Naive thymus-derived CD4-positive, alpha-beta T cell (primary cell): ENCODE results near the gene LTC4S. TPM values are rescaled to one million over a fixed set of nuclear protein-coding genes. Genes with fewer than 3 reads are reported as not detected.

Experiments
- ATAC-seq: fragments of 150-1000 bp; cut with Tn5 transposase; 2 replicates; pipeline ENCODE4 v1.10.0; 2021; ENCODE audit warnings: mild to moderate bottlenecking, moderate library complexity
- CTCF ChIA-PET: fragments of 350-600 bp; sonication (Branson Sonifier 250); formaldehyde crosslinking; loops from one replicate; lab custom pipeline; 2021; ENCODE audit warnings: antibody characterized with exemption; lab: Charles Lee
- POLR2A ChIA-PET: fragments of 350-600 bp; sonication (Branson Sonifier 250); formaldehyde crosslinking; loops from one replicate; lab custom pipeline; 2021; ENCODE audit warnings: antibody characterized with exemption, inconsistent platforms; lab: Charles Lee
- DNase-seq, 9 donors: peaks; one replicate each; pipeline versions ENCODE4 v3.0.0 to v3.0.0-alpha.2; 2020 to 2022; ENCODE audit warnings: mixed read lengths in 1 of 9
- H3K27ac ChIP-seq: one replicate; pipeline ENCODE4 v1.7.0; 2013; ENCODE audit warnings: mild to moderate bottlenecking, low read depth, low read length, moderate library complexity
- H3K27me3 ChIP-seq, 2 donors: one replicate each; pipeline ENCODE4 v1.7.0; 2013; ENCODE audit warnings: low read length in 2 of 2, mild to moderate bottlenecking in 2 of 2, moderate library complexity in 2 of 2; ENCODE audit not compliant: control insufficient read depth in 2 of 2, insufficient read depth in 2 of 2
- H3K36me3 ChIP-seq, 3 experiments: 1 replicate in 2 of 3; 2 replicates in 1 of 3; pipeline ENCODE4 v1.7.0; 2013; ENCODE audit warnings: low read length in 3 of 3, mild to moderate bottlenecking in 3 of 3, moderate library complexity in 1 of 3; ENCODE audit not compliant: insufficient read depth in 3 of 3, control insufficient read depth in 2 of 3
- H3K4me1 ChIP-seq, 2 donors: one replicate each; pipeline ENCODE4 v1.7.0; 2013; ENCODE audit warnings: low read length in 2 of 2, mild to moderate bottlenecking in 2 of 2, moderate library complexity in 1 of 2; ENCODE audit not compliant: control insufficient read depth in 2 of 2, insufficient read depth in 2 of 2
- H3K4me3 ChIP-seq: 2 replicates; pipeline ENCODE4 v1.7.0; 2013; ENCODE audit warnings: mild to moderate bottlenecking, low read length
- H3K9me3 ChIP-seq, 3 experiments: 1 replicate in 2 of 3; 2 replicates in 1 of 3; pipeline ENCODE4 v1.7.0; 2013; ENCODE audit warnings: low read length in 3 of 3; ENCODE audit not compliant: control insufficient read depth in 2 of 3
- H3K27ac Mint-ChIP-seq, 9 donors: one replicate each; pipeline ENCODE4 v1.8.0; 2020 to 2022; ENCODE audit warnings: mixed read lengths in 9 of 9, mild to moderate bottlenecking in 8 of 9, moderate library complexity in 5 of 9, inconsistent platforms in 2 of 9
- H3K27me3 Mint-ChIP-seq, 5 donors: one replicate each; pipeline ENCODE4 v1.8.0; 2021 to 2022; ENCODE audit warnings: mixed read lengths in 5 of 5, mild to moderate bottlenecking in 1 of 5
- H3K36me3 Mint-ChIP-seq, 5 donors: one replicate each; pipeline ENCODE4 v1.8.0; 2020 to 2022; ENCODE audit warnings: mixed read lengths in 5 of 5, mild to moderate bottlenecking in 3 of 5, inconsistent platforms in 1 of 5
- H3K4me1 Mint-ChIP-seq, 7 donors: one replicate each; pipeline ENCODE4 v1.8.0; 2020 to 2022; ENCODE audit warnings: mixed read lengths in 7 of 7, mild to moderate bottlenecking in 3 of 7, inconsistent platforms in 1 of 7
- H3K4me3 Mint-ChIP-seq, 10 donors: one replicate each; pipeline ENCODE4 v1.8.0; 2020 to 2022; ENCODE audit warnings: mild to moderate bottlenecking in 10 of 10, mixed read lengths in 10 of 10, moderate library complexity in 6 of 10, inconsistent platforms in 2 of 10
- H3K9me3 Mint-ChIP-seq, 11 donors: one replicate each; pipeline ENCODE4 v1.8.0; 2020 to 2022; ENCODE audit warnings: mixed read lengths in 11 of 11, mild to moderate bottlenecking in 4 of 11, inconsistent platforms in 1 of 11, moderate library complexity in 1 of 11
- intact Hi-C, 2 donors: fragments of 100-400 bp; cut with micrococcal nuclease; formaldehyde crosslinking; loops; one replicate each; pipeline ENCODE4 v1.15.1; 2023
- polyA plus RNA-seq, 2 donors: library from polyadenylated mRNA; unstranded; fragments of 300-500 nt; fragmentation: Illumina TruSeq; gene quantifications; one replicate each; pipeline ENCODE4 v1.2.3, GENCODE V29; 2021
- total RNA-seq, 6 experiments: library from RNA in 5 of 6; stranded (reverse) in 5 of 6; gene quantifications; 1 replicate in 5 of 6; 2 replicates in 1 of 6; pipeline ENCODE4 v1.2.3 and lab custom pipeline; 2021 to 2026

Gene LTC4S
- total and polyA plus RNA-seq, 7 experiments from 2014 or later: 0.97 to 8.1 (median 4.9) TPM

DNA sequence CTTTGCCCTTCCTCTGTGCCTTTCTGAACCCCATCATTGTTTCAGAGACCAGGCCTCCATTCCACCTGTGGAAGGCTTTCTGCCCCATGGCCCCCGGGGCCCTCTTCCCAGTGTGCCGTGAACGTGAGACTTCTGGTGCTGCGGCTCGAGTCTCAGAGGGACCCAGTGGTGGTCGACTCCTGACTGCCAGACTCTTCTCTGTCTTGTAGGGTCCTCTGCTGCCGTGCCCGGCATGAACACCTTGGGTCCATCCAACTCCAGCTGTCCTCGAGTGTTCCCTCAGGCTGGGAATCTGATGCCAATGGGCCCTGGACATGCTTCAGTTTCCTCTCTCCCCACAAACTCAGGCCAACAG lies 20.1 kb upstream of the LTC4S start:
- Mint-ChIP-seq H3K9me3 (peaks cover 0 to 3% (median 0%) of the 10 kb centered on the region in 11 donors), H3K4me1 (peaks cover 0 to 11% (median 1%) of the 10 kb centered on the region in 7 donors), H3K27ac (no peak overlapping the region), H3K4me3 (no peak overlapping the region), H3K27me3 (no peaks in the 10 kb centered on the region), H3K36me3 (peaks cover 5 to 59% (median 12%) of the 10 kb centered on the region in 5 donors)
- ChIA-PET POLR2A (interaction anchor here (0.6 kb wide), 1 partner anchor 134 kb away, joined by 3 read pairs; no protein-coding TSS in a partner anchor), CTCF (no interaction called here)
- H3K4me3 ChIP-seq: no peak overlapping the region
- peaks cover 13 to 94% (median 29%) of the 10 kb centered on the region in 3 experiments for H3K36me3 ChIP-seq
- no peaks in the 10 kb centered on the region for H3K4me1 ChIP-seq
- no peaks in the 10 kb centered on the region for H3K9me3 ChIP-seq
- intact Hi-C loops: no loop called here
- ATAC-seq (no peak), DNase-seq (no peak)
- H3K27ac ChIP-seq: no peak overlapping the region
- no peaks in the 10 kb centered on the region for H3K27me3 ChIP-seq

- no peaks in the 10 kb centered on the region for H3K27me3 Mint-ChIP-seq
- H3K27ac Mint-ChIP-seq: no peak overlapping the region
- peaks cover 0 to 12% (median 0%) of the 10 kb centered on the region in 7 donors for H3K4me1 Mint-ChIP-seq
- no peak overlapping the region for H3K4me3 Mint-ChIP-seq
- Histone ChIP-seq H3K4me1 (no peaks in the 10 kb centered on the region), H3K4me3 (no peak overlapping the region), H3K27ac (no peak overlapping the region), H3K27me3 (no peaks in the 10 kb centered on the region), H3K9me3 (no peaks in the 10 kb centered on the region), H3K36me3 (peaks cover 13 to 93% (median 29%) of the 10 kb centered on the region in 3 experiments)
- intact Hi-C loops: no loop called here
- no peak for DNase-seq
- POLR2A ChIA-PET: no interaction called here
- H3K36me3 Mint-ChIP-seq: peaks cover 5 to 57% (median 9%) of the 10 kb centered on the region in 5 donors
- peaks cover 0 to 3% (median 0%) of the 10 kb centered on the region in 11 donors for H3K9me3 Mint-ChIP-seq
- ATAC-seq: no peak
- CTCF ChIA-PET: no interaction called here
Measured at GRCh38 chr5:179774442-179774841, 19.3 kb upstream of the LTC4S start.

DNA sequence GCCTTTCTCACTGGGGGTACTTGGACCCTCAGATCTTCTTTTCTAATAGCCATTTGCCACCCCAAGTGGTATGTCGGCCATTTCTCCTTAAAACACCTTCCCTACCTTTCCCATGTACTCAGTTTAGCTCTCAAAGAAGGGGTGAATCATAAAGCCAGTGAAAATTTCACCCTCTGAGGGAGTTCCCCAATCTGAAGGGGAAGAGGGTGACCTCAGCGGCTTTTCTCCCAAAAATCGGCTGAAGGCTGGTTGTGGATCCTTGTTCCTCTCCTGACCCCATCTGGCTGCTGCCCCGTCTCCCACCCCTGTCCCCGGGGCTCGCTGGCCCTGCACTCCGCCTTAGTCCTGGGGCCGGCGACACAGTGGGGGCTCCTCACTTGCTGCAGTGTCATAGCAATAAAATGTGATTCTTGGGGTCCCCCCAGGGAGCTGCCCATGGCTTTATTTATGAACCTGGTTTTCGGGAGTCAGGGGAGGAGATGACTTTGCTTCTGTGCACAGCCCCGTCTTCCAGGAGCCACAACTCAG lies 17.3 kb upstream of the LTC4S start:
- ChIA-PET POLR2A (no interaction called here), CTCF (no interaction called here)
- no peak overlapping the region for H3K4me3 Mint-ChIP-seq
- H3K36me3 Mint-ChIP-seq: peaks cover 6 to 56% (median 11%) of the 10 kb centered on the region in 5 donors
- H3K4me1 Mint-ChIP-seq: peaks cover 0 to 13% (median 0%) of the 10 kb centered on the region in 7 donors
- intact Hi-C loops: no loop called here
- Histone ChIP-seq H3K9me3 (no peaks in the 10 kb centered on the region), H3K4me3 (no peak overlapping the region), H3K27ac (no peak overlapping the region), H3K4me1 (no peaks in the 10 kb centered on the region), H3K27me3 (no peaks in the 10 kb centered on the region), H3K36me3 (peaks cover 13 to 80% (median 21%) of the 10 kb centered on the region in 3 experiments)
- ATAC-seq (no peak), DNase-seq (no peak)
- H3K27me3 Mint-ChIP-seq: no peaks in the 10 kb centered on the region
- no peak overlapping the region for H3K27ac Mint-ChIP-seq
- peaks cover 0 to 3% (median 0%) of the 10 kb centered on the region in 11 donors for H3K9me3 Mint-ChIP-seq

GRCh38 chr5:179777456-179777855 lies 16.3 kb upstream of the LTC4S start:
- Histone ChIP-seq H3K36me3 (peaks cover 13 to 72% (median 17%) of the 10 kb centered on the region in 3 experiments), H3K27me3 (no peaks in the 10 kb centered on the region), H3K4me1 (no peaks in the 10 kb centered on the region), H3K4me3 (no peak overlapping the region), H3K27ac (no peak overlapping the region), H3K9me3 (no peaks in the 10 kb centered on the region)
- Mint-ChIP-seq H3K9me3 (peaks cover 0 to 3% (median 0%) of the 10 kb centered on the region in 11 donors), H3K36me3 (peaks cover 4 to 48% (median 9%) of the 10 kb centered on the region in 5 donors), H3K4me3 (no peak overlapping the region), H3K4me1 (peaks cover 0 to 13% (median 0%) of the 10 kb centered on the region in 7 donors), H3K27ac (peak overlapping the region in 2 of 9 donors; percentile 29 to 36), H3K27me3 (no peaks in the 10 kb centered on the region)
- DNase-seq: no peak
- POLR2A ChIA-PET: interaction anchor here (1.1 kb wide), 1 partner anchor 21 kb away, joined by 3 read pairs; no protein-coding TSS in a partner anchor
- intact Hi-C loops: no loop called here
- CTCF ChIA-PET: interaction anchor here (1.8 kb wide), 1 partner anchor 15 kb away, joined by 4 read pairs; no protein-coding TSS in a partner anchor
- no peak for ATAC-seq

DNA sequence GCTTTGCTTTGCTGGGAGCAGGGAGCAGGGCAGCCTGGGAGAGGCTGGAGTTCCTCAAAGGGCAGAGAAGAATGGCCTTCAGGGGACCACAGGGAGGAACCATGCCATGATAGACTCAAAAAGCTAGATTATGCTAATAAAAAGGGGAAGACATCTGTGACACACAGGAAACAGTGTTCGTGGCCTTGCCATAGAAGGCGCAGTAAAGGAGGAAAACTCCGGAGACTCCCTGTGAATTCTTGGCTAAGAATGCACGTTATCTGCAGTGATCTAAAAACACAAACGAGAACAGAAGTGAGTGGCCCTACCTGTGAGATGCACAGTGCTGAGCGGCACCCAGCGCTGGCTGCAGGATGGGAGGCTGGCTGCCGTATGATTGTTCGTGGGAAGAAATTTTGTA lies 15.9 kb upstream of the LTC4S start:
- no peak overlapping the region for H3K4me3 ChIP-seq

GRCh38 chr5:179778591-179778990 lies 15.2 kb upstream of the LTC4S start:
- H3K4me3 ChIP-seq: no peak overlapping the region
- no peaks in the 10 kb centered on the region for H3K9me3 Mint-ChIP-seq
- intact Hi-C loops: no loop called here

More for the DNA sequence above, 15.9 kb upstream of the LTC4S start:
- DNase-seq (no peak), ATAC-seq (peak; percentile 70)
- H3K4me3 Mint-ChIP-seq: no peak overlapping the region
- CTCF ChIA-PET: interaction anchor here (1.8 kb wide), 1 partner anchor 15 kb away, joined by 4 read pairs; no protein-coding TSS in a partner anchor
- Histone ChIP-seq H3K9me3 (no peaks in the 10 kb centered on the region), H3K36me3 (peaks cover 13 to 69% (median 17%) of the 10 kb centered on the region in 3 experiments), H3K4me1 (no peaks in the 10 kb centered on the region), H3K27me3 (no peaks in the 10 kb centered on the region), H3K27ac (no peak overlapping the region)
- no peaks in the 10 kb centered on the region for H3K27me3 Mint-ChIP-seq
- intact Hi-C loops: no loop called here
- peak overlapping the region in 4 of 9 donors; percentile 29 to 48 (median 34) for H3K27ac Mint-ChIP-seq
- peaks cover 0 to 3% (median 0%) of the 10 kb centered on the region in 11 donors for H3K9me3 Mint-ChIP-seq
- H3K36me3 Mint-ChIP-seq: peaks cover 4 to 44% (median 7%) of the 10 kb centered on the region in 5 donors
- peaks cover 0 to 13% (median 0%) of the 10 kb centered on the region in 7 donors for H3K4me1 Mint-ChIP-seq
- POLR2A ChIA-PET: interaction anchor here (1.1 kb wide), 1 partner anchor 21 kb away, joined by 3 read pairs; no protein-coding TSS in a partner anchor

More at GRCh38 chr5:179778591-179778990, 15.2 kb upstream of the LTC4S start:
- Mint-ChIP-seq H3K27me3 (no peaks in the 10 kb centered on the region), H3K27ac (peak overlapping the region in 3 of 9 donors; percentile 32 to 72 (median 36)), H3K36me3 (peaks cover 4 to 37% (median 7%) of the 10 kb centered on the region in 5 donors), H3K4me1 (peaks cover 0 to 12% (median 0%) of the 10 kb centered on the region in 7 donors), H3K4me3 (no peak overlapping the region)
- no peak for ATAC-seq
- ChIA-PET POLR2A (no interaction called here), CTCF (interaction anchor here (1.8 kb wide), 1 partner anchor 16 kb away, joined by 4 read pairs; no protein-coding TSS in a partner anchor)
- peaks cover 13 to 62% (median 17%) of the 10 kb centered on the region in 3 experiments for H3K36me3 ChIP-seq
- H3K9me3 ChIP-seq: no peaks in the 10 kb centered on the region
- no peaks in the 10 kb centered on the region for H3K4me1 ChIP-seq
- H3K27ac ChIP-seq: no peak overlapping the region
- DNase-seq: no peak
- H3K27me3 ChIP-seq: no peaks in the 10 kb centered on the region
